CD4-positive, CD25-positive, alpha-beta regulatory T cell (primary cell): ENCODE measurements around the gene FEZF2. TPM values are rescaled to one million over a fixed set of nuclear protein-coding genes. Genes with fewer than 3 reads are reported as not detected.

Experiments used
- ATAC-seq, 2 donors: fragments of 150-1000 bp; cut with Tn5 transposase; one replicate each; pipeline ENCODE4 v1.10.0; 2021; ENCODE audit warnings: low read depth in 2 of 2, moderate number of reproducible peaks in 2 of 2, moderate library complexity in 1 of 2
- DNase-seq, 3 donors: peaks; one replicate each; pipeline versions ENCODE4 v3.0.0 to v3.0.0-alpha.2; 2012 to 2022; ENCODE audit warnings: mixed read lengths in 1 of 3
- H3K27ac ChIP-seq: one replicate; pipeline ENCODE4 v1.7.0; 2013; ENCODE audit warnings: mild to moderate bottlenecking, low read length; ENCODE audit not compliant: insufficient read depth, poor library complexity, severe bottlenecking
- H3K27me3 ChIP-seq: one replicate; pipeline ENCODE4 v1.7.0; 2013; ENCODE audit warnings: low read length; ENCODE audit not compliant: control insufficient read depth, insufficient read depth
- H3K36me3 ChIP-seq: one replicate; pipeline ENCODE4 v1.7.0; 2013; ENCODE audit warnings: mild to moderate bottlenecking, low read length, moderate library complexity; ENCODE audit not compliant: control insufficient read depth, insufficient read depth
- H3K4me1 ChIP-seq: 2 replicates; pipeline ENCODE4 v1.7.0; 2013; ENCODE audit warnings: mild to moderate bottlenecking, low read length; ENCODE audit not compliant: insufficient read depth, control insufficient read depth, poor library complexity, severe bottlenecking
- H3K4me3 ChIP-seq: one replicate; pipeline ENCODE4 v1.7.0; 2013; ENCODE audit warnings: low read depth, mild to moderate bottlenecking, low read length, moderate library complexity
- H3K9me3 ChIP-seq, 2 experiments: 1 replicate in 1 of 2; 2 replicates in 1 of 2; pipeline ENCODE4 v1.7.0; 2013; ENCODE audit warnings: low read length in 2 of 2, mild to moderate bottlenecking in 1 of 2, moderate library complexity in 1 of 2; ENCODE audit not compliant: control insufficient read depth in 2 of 2
- H3K27ac Mint-ChIP-seq, 3 donors: one replicate each; pipeline ENCODE4 v1.8.0; 2020 to 2022; ENCODE audit warnings: mild to moderate bottlenecking in 3 of 3, mixed read lengths in 3 of 3, moderate library complexity in 2 of 3
- H3K27me3 Mint-ChIP-seq: one replicate; pipeline ENCODE4 v1.8.0; 2022; ENCODE audit warnings: mild to moderate bottlenecking, mixed read lengths
- H3K36me3 Mint-ChIP-seq: one replicate; pipeline ENCODE4 v1.8.0; 2020; ENCODE audit warnings: mixed read lengths
- H3K4me1 Mint-ChIP-seq, 4 donors: one replicate each; pipeline ENCODE4 v1.8.0; 2020 to 2022; ENCODE audit warnings: mixed read lengths in 4 of 4, mild to moderate bottlenecking in 1 of 4
- H3K4me3 Mint-ChIP-seq, 4 donors: one replicate each; pipeline ENCODE4 v1.8.0; 2020 to 2022; ENCODE audit warnings: mild to moderate bottlenecking in 4 of 4, mixed read lengths in 4 of 4, moderate library complexity in 3 of 4
- H3K9me3 Mint-ChIP-seq, 7 donors: one replicate each; pipeline ENCODE4 v1.8.0; 2020 to 2022; ENCODE audit warnings: mixed read lengths in 7 of 7, mild to moderate bottlenecking in 3 of 7, moderate library complexity in 2 of 7
- polyA plus RNA-seq, 4 donors: library from polyadenylated mRNA; unstranded; fragments of 300-500 nt; fragmentation: Illumina TruSeq; gene quantifications; one replicate each; pipeline ENCODE4 v1.2.3, GENCODE V29; 2021
- total RNA-seq: library from RNA; stranded (reverse); gene quantifications from one replicate; pipeline ENCODE4 v1.2.3, GENCODE V29; 2022

Gene FEZF2
- not detected for total RNA-seq
- polyA plus RNA-seq, result not detected

- H3K27ac Mint-ChIP-seq, result no peak within 1 kb of the TSS
- no peak for DNase-seq
- H3K4me1 Mint-ChIP-seq, result peaks cover 0 to 9% (median 6%) of the 10 kb centered on the region in 4 donors
- no peaks in the 10 kb centered on the region for H3K36me3 ChIP-seq
- no peak within 1 kb of the TSS for H3K4me3 ChIP-seq
- no peaks in the 10 kb centered on the region for H3K9me3 ChIP-seq
- H3K27ac ChIP-seq, result no peak within 1 kb of the TSS
- no peak for ATAC-seq
- H3K4me3 Mint-ChIP-seq, result no peak within 1 kb of the TSS
- H3K4me1 ChIP-seq, result no peaks in the 10 kb centered on the region
- no peaks in the 10 kb centered on the region for H3K36me3 Mint-ChIP-seq
- H3K9me3 Mint-ChIP-seq, result peaks cover 0 to 6% (median 2%) of the 10 kb centered on the region in 7 donors
- H3K27me3 Mint-ChIP-seq, result peaks cover 61% of the 10 kb centered on the region
- peaks cover 22% of the 10 kb centered on the region for H3K27me3 ChIP-seq
Measured at GRCh38 chr3:62373215-62373614, at the start of gene FEZF2. Gene FEZF2, minus strand, starts transcription at chr3:62373550. Its CDS starts 682 bp downstream, at chr3:62372868.

GRCh38 chr3:62421207-62421606 lies 47.9 kb upstream of the FEZF2 start:
- H3K27me3 Mint-ChIP-seq, result no peaks in the 10 kb centered on the region
- no peak overlapping the region for H3K4me3 Mint-ChIP-seq
- H3K4me1 ChIP-seq, result no peaks in the 10 kb centered on the region
- H3K4me1 Mint-ChIP-seq, result no peaks in the 10 kb centered on the region
- H3K36me3 ChIP-seq, result no peaks in the 10 kb centered on the region
- H3K9me3 Mint-ChIP-seq, result peaks cover 0 to 5% (median 0%) of the 10 kb centered on the region in 7 donors
- no peaks in the 10 kb centered on the region for H3K27me3 ChIP-seq
- H3K27ac ChIP-seq, result no peak overlapping the region
- ATAC-seq (no peak), DNase-seq (no peak)
- no peak overlapping the region for H3K4me3 ChIP-seq
- no peaks in the 10 kb centered on the region for H3K9me3 ChIP-seq
- no peaks in the 10 kb centered on the region for H3K36me3 Mint-ChIP-seq
- H3K27ac Mint-ChIP-seq, result no peak overlapping the region

DNA sequence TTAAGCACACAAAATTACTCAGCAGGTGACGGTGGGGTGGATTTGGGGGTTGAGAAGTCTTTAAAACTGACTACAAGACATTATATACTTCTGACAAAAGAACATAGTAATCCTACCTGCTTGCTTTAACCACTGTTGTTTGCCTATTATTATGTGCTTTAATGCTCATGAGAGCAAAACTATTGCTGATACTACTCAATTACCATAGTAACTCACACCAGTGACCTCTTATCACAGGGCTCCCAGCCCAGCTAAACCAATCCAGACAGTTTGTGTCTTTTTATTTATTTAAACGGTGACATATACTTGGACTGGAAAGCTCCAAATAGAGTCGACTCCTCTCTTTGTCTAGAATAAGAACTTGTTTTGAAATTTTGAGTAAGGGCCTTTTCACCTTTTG lies 42.8 kb upstream of the FEZF2 start:
- no peaks in the 10 kb centered on the region for H3K27me3 ChIP-seq

GRCh38 chr3:62415312-62415801 lies 42.0 kb upstream of the FEZF2 start:
- H3K27me3 ChIP-seq, result no peaks in the 10 kb centered on the region
- H3K36me3 Mint-ChIP-seq, result no peaks in the 10 kb centered on the region
- H3K27me3 Mint-ChIP-seq, result no peaks in the 10 kb centered on the region
- no peak overlapping the region for H3K27ac ChIP-seq
- H3K9me3 Mint-ChIP-seq, result peaks cover 0 to 5% (median 0%) of the 10 kb centered on the region in 7 donors
- no peak overlapping the region for H3K4me3 ChIP-seq
- H3K4me1 ChIP-seq, result no peaks in the 10 kb centered on the region
- ATAC-seq (no peak), DNase-seq (no peak)
- no peaks in the 10 kb centered on the region for H3K9me3 ChIP-seq
- peak overlapping the region in 1 of 3 donors; percentile 48 for H3K27ac Mint-ChIP-seq
- no peaks in the 10 kb centered on the region for H3K4me1 Mint-ChIP-seq
- no peak overlapping the region for H3K4me3 Mint-ChIP-seq
- H3K36me3 ChIP-seq, result no peaks in the 10 kb centered on the region

More for the DNA sequence above, 42.8 kb upstream of the FEZF2 start:
- Mint-ChIP-seq H3K9me3 (peaks cover 0 to 5% (median 0%) of the 10 kb centered on the region in 7 donors), H3K4me3 (no peak overlapping the region), H3K36me3 (no peaks in the 10 kb centered on the region), H3K27ac (no peak overlapping the region), H3K27me3 (no peaks in the 10 kb centered on the region), H3K4me1 (no peaks in the 10 kb centered on the region)
- no peaks in the 10 kb centered on the region for H3K9me3 ChIP-seq
- no peaks in the 10 kb centered on the region for H3K36me3 ChIP-seq
- H3K27ac ChIP-seq, result no peak overlapping the region
- no peak for ATAC-seq
- H3K4me1 ChIP-seq, result no peaks in the 10 kb centered on the region
- H3K4me3 ChIP-seq, result no peak overlapping the region
- no peak for DNase-seq

DNA sequence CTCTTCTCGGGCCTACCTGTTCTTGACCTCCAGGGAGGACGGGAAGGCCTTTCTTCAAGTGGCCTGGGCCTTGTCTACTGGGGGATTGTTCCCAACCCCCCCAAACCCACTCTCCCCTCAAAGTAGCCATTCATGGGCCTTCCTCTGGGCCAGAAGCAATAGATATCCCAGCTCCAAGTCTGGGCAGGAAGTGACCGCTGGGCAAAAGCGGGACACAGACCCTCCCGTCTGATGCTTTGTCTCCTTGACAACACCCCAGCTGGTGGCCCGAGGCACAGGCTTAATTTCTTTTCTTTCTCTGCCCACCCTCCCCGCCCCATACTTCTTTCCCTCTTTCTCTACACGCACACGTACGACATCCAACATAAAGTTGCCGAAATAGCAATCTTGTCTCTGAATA lies 41.4 kb upstream of the FEZF2 start:
- no peaks in the 10 kb centered on the region for H3K36me3 Mint-ChIP-seq
- no peaks in the 10 kb centered on the region for H3K27me3 Mint-ChIP-seq
- Histone ChIP-seq H3K36me3 (no peaks in the 10 kb centered on the region), H3K27me3 (no peaks in the 10 kb centered on the region), H3K4me3 (no peak overlapping the region), H3K4me1 (no peaks in the 10 kb centered on the region), H3K9me3 (no peaks in the 10 kb centered on the region), H3K27ac (no peak overlapping the region)
- H3K4me3 Mint-ChIP-seq, result no peak overlapping the region
- no peaks in the 10 kb centered on the region for H3K4me1 Mint-ChIP-seq
- H3K9me3 Mint-ChIP-seq, result peaks cover 0 to 5% (median 0%) of the 10 kb centered on the region in 7 donors
- H3K27ac Mint-ChIP-seq, result no peak overlapping the region
- DNase-seq, result no peak
- ATAC-seq, result no peak

GRCh38 chr3:62413687-62414086 lies 40.3 kb upstream of the FEZF2 start:
- no peak for ATAC-seq
- Histone ChIP-seq H3K27ac (no peak overlapping the region), H3K4me3 (no peak overlapping the region), H3K9me3 (no peaks in the 10 kb centered on the region), H3K4me1 (no peaks in the 10 kb centered on the region), H3K27me3 (no peaks in the 10 kb centered on the region), H3K36me3 (no peaks in the 10 kb centered on the region)
- Mint-ChIP-seq H3K36me3 (no peaks in the 10 kb centered on the region), H3K4me3 (no peak overlapping the region), H3K4me1 (no peaks in the 10 kb centered on the region), H3K27ac (no peak overlapping the region), H3K9me3 (peaks cover 0 to 5% (median 0%) of the 10 kb centered on the region in 7 donors), H3K27me3 (no peaks in the 10 kb centered on the region)
- DNase-seq, result no peak

GRCh38 chr3:62406945-62407344 lies 33.6 kb upstream of the FEZF2 start:
- H3K36me3 ChIP-seq, result no peaks in the 10 kb centered on the region
- H3K4me3 ChIP-seq, result no peak overlapping the region
- no peaks in the 10 kb centered on the region for H3K27me3 ChIP-seq
- H3K9me3 ChIP-seq, result no peaks in the 10 kb centered on the region
- H3K27ac Mint-ChIP-seq, result no peak overlapping the region
- no peaks in the 10 kb centered on the region for H3K27me3 Mint-ChIP-seq
- H3K27ac ChIP-seq, result no peak overlapping the region
- H3K9me3 Mint-ChIP-seq, result no peaks in the 10 kb centered on the region
- H3K4me1 Mint-ChIP-seq, result no peaks in the 10 kb centered on the region
- H3K36me3 Mint-ChIP-seq, result no peaks in the 10 kb centered on the region
- DNase-seq (no peak), ATAC-seq (no peak)
- H3K4me3 Mint-ChIP-seq, result no peak overlapping the region
- no peaks in the 10 kb centered on the region for H3K4me1 ChIP-seq

DNA sequence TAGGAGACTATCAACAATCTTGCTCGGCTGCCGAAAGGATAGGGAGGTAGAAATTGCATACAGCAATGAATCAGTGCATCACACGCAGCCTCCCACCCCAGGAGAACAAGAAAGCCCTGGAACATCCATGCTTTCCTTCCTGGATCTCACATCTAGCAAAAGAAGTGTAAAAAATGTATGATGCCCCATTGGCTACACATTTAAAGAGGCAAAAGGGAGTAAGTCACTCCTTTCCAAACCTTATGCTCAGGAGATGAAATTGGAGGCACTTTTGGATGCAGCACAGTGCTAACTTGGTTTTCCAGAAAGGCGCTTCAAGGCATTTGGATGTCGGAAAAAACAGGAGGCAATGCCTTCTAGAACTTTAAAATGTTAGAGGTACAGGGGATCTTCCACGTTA lies 32.2 kb upstream of the FEZF2 start:
- Histone ChIP-seq H3K9me3 (no peaks in the 10 kb centered on the region), H3K4me1 (no peaks in the 10 kb centered on the region), H3K27me3 (no peaks in the 10 kb centered on the region), H3K27ac (no peak overlapping the region), H3K36me3 (no peaks in the 10 kb centered on the region), H3K4me3 (no peak overlapping the region)
- peaks cover 0 to 1% (median 0%) of the 10 kb centered on the region in 7 donors for H3K9me3 Mint-ChIP-seq
- H3K27ac Mint-ChIP-seq, result no peak overlapping the region
- DNase-seq (no peak), ATAC-seq (no peak)
- no peak overlapping the region for H3K4me3 Mint-ChIP-seq
- no peaks in the 10 kb centered on the region for H3K4me1 Mint-ChIP-seq
- no peaks in the 10 kb centered on the region for H3K27me3 Mint-ChIP-seq
- no peaks in the 10 kb centered on the region for H3K36me3 Mint-ChIP-seq
